Islet precursor cell (in vitro differentiated cells): ENCODE measurements around the gene CDKL5.

Experiments
- DNase-seq: peaks from one replicate; pipeline ENCODE4 v3.0.0-alpha.2; 2018

The CDKL5 gene

GRCh38 chrX:18461431-18461830, 36.0 kb downstream of the CDKL5 start:
- DNase-seq, result no peak

DNA sequence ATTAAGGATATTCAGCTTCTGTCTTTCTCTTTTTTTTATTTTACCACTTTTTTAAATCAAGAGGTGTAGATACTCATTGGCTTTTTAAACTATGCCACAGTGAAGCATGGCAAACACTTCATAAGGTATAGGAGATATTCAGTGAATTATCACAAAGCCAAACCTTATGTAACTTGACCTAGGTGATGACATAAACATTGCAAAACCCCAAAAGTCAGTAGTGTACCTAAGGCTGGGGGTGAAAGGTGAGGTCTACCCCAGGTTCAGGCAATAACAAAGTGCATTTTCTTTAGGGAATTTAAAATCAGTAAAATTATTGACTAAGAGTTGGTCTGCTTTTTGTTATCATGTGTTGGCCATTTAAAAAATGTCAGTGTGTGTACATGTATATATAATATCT, 39.1 kb downstream of the CDKL5 start:
- no peak for DNase-seq

- DNase-seq, result no peak
Observed at GRCh38 chrX:18465051-18465450, 39.6 kb downstream of the CDKL5 start.

- DNase-seq, result no peak
Observed at GRCh38 chrX:18468599-18468998, 43.2 kb downstream of the CDKL5 start.

DNA sequence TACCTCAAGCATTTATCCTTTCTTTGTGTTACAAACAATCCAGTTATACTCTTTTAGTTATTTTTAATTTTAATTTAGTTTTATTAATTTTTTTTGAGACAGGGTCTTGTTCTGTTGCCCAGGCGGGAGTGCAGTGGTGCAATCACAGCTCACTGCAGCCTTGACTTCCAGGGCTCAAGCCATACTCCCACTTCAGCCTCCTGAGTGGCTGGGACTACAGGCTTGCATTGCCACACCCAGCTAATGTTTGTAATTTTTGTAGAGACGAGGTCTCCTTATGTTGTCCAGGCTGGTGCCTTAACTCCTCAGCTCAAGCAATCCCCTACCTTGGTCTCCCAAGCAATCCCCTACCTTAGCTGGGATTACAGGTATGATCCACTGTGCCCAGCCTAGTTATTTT, 45.9 kb downstream of the CDKL5 start:
- DNase-seq, result no peak

- DNase-seq, result no peak
Observed at GRCh38 chrX:18490806-18491555, 65.6 kb downstream of the CDKL5 start.

- DNase-seq, result no peak
Observed at GRCh38 chrX:18491587-18492340, 66.4 kb downstream of the CDKL5 start.

DNA sequence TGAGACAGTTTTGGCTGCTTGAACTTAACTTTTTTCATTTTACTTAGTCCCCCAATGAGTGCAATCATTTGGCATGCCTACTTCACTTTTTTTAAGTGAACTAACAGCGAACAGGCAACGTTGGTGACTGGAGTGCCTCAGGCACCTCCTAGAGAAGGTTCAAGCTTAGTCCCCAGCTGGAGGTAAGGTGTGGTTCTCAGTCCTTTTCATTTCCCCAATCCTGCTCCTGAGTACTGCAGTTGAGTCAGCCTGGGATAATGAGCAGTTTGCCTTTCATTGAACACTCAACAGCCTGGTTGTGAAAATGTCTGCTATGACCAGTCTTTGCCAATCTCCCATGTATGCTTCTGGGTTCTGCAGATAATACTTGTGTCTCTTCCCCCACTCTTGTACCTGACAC, 109.5 kb downstream of the CDKL5 start:
- no peak for DNase-seq

- DNase-seq, result no peak
Observed at GRCh38 chrX:18537068-18537467, 111.7 kb downstream of the CDKL5 start.

GRCh38 chrX:18537524-18537923, 112.1 kb downstream of the CDKL5 start:
- no peak for DNase-seq

DNA sequence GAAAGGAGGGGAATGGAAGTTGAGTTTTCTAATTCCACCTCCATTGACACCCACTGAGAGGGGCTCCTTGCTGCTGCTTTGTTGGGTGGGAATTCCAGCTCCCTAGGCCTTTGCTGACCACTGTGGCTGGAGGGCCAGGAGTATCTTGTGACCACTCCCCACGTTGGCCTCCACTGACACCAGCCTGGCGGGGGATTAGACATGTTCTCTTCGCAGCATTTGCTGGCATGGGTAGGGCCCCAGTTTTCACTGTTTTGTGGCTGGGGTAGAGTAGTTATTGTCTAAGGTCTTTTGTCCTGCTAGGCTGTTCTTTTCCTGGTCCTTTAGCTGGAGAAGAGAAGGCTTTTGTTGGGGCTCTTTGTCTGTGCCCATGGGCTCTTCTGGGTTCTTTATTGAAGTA, 116.7 kb downstream of the CDKL5 start:
- DNase-seq, result no peak

DNA sequence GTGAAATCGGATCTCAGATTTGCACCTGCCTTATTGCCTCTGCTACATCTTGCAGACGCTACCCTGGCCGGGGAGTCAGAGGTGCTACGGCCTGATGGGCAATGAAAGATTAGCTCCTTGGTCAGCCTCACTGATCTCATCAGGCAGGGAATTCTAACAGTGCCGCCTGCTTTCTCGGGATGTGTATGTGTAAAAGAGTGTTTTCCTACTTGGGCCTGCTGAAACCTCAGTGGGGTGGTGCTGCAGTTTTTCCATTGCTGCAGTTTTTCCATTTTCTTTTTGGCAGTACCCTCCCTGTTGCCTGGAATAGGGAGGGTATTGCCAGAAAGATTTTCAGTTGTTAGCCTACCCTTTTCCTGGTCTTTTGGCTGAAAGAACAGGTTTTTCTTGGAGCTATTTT, 117.5 kb downstream of the CDKL5 start:
- no peak for DNase-seq

- no peak for DNase-seq
Observed at GRCh38 chrX:18543738-18544137, 118.3 kb downstream of the CDKL5 start.

- DNase-seq, result no peak
Observed at GRCh38 chrX:18545771-18546170, 120.4 kb downstream of the CDKL5 start.

DNA sequence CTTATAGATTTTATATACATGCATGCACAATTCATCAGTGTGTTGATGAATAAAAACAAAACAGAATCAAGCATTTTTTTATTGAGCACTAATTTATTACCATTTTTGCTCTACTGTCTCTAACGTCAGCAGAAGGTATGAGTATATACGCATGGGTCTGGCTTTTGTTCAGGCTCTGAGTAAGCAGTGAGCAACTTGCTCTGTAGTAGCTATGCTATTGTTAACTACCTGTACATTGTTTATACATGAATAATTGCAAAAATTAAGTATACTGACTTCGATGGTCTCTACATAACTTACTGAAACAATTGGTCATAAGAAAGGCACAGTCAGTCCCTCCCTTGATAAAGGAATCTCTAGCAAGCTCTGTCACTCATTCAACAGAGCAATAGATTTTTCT, 123.6 kb downstream of the CDKL5 start:
- DNase-seq, result no peak

DNA sequence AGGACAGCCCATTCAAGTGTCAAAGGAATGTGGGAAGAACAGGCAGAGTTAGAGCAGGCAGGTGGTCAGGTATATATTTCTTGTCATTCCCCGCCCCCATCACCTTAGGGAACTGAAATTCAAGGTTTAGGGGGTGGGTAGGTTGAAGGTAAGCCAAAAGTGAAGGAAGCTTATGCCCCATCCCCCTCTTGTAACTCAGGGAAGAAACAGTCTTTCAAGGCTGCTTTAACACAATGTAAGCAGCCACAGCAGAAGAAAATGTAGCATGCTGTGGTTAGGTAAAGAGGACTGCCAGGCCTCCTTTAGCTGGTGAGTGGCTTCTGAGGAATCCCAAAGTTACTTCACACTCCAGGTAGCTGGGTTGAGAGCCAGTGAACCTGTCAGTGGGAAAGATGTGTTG, 124.2 kb downstream of the CDKL5 start:
- peak; percentile 75 for DNase-seq

GRCh38 chrX:18557879-18558278, 132.5 kb downstream of the CDKL5 start:
- DNase-seq, result no peak

GRCh38 chrX:18558799-18559198, 133.4 kb downstream of the CDKL5 start:
- DNase-seq, result no peak

DNA sequence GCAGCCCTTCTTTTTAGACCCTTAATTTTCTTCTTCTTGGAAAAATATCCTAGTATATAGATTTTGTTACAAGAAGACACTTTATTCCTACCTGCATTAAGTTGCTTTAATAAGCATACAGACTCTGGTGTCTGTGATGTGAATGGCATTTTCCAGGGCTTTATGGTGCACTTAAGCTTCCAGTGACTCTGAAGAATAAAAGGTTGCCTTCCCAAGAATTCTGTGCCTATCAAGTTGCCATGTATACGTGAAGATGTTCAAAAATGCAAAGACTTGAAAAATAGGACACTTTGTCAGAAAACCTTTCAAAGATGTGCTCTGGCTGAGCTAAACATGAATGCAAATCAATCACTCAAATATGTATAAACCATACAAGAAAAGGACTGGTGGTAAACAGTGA, 135.6 kb downstream of the CDKL5 start:
- no peak for DNase-seq

- DNase-seq, result no peak
Observed at GRCh38 chrX:18565727-18566126, 140.3 kb downstream of the CDKL5 start.

DNA sequence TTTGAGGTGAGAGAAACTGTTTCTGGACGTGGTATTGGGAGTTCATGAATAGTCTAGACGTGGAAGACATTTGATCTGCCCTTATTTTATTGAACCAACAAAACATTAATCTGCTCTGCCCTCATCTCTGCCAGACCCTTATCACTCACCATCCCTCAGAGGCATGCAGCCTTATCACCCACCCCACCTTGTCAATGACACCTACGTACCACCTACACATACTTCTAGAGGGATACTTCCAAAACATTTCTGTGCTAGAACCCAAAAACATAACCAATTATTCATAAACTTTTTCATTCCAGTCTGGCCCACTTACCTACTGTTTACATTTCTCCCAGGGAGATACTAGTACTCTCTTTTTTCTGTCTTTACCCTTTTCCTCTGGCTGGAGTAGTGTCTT, 141.3 kb downstream of the CDKL5 start:
- DNase-seq, result no peak

DNA sequence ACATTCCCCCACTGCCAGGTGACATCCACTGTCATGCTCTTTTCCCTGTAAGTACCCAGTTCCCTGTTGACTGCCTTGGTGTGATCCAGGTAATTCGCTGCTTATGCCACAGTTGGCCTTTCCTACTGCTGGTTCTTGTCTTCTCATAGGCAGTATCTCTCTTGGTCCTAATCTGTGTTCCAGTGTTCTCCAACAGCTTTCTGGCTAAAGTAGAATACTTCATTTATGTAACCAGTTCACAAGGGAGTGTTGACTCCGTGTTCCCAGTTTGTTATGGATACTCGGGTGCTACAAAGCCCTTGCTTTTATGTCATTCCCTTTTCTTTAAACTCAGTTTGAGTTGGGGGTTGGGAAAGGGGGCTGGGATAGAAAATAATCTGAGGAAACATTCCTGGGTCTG, 148.1 kb downstream of the CDKL5 start:
- DNase-seq, result no peak

DNA sequence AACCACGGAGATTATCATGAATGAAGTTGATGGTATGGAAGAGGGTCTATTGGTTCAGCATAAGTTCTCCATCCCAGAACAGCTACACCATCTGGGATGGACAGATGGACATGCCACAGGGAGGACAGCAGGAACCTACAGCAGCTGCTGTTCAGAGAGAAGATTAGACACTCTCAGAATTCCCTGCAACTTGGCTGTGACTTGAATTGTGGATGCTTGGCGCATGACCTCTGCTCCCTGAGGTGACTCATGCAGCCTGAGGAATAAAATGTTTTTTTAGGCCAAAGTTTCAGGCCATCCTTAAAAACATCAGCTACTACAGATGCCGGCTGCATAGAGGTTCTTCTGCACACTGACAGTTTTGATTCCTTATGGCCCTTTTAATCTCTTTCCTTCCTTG, 149.2 kb downstream of the CDKL5 start:
- peak; percentile 58 for DNase-seq

- DNase-seq, result no peak
Observed at GRCh38 chrX:18575744-18576143, 150.3 kb downstream of the CDKL5 start.

DNA sequence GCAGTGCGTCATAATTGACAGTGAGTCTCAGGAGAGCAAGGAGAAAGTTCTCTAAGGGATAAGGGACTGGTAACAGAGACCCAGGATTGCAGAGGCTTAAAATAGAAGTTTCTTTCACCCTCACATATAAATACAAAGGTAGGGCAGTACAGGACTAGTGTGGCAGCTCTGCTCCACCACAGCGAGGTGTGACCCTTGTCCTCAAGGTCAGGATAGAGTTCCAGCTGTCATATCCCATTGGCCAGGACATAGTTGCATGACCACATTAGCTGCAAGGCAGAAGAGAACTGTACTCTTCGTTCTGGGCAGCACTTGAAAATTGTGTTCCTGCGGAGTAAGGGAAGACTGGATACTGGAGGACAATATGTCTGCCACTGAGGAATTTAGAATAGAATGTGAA, 152.0 kb downstream of the CDKL5 start:
- no peak for DNase-seq
